Activated CD4-positive, CD25-positive, alpha-beta regulatory T cell treated with anti-CD3 and anti-CD28 coated beads, Interleukin-2, amount 50 U/mL, for 72 hours (primary cell): Measurements from ENCODE around the gene OARD1.

Experiments
- DNase-seq: peaks from one replicate; pipeline ENCODE4 v3.0.0; 2021

OARD1 gene

GRCh38 chr6:41047745-41048732 lies 24.1 kb downstream of the OARD1 start:
- DNase-seq: no peak

GRCh38 chr6:41047306-41047705 lies 24.9 kb downstream of the OARD1 start:
- no peak for DNase-seq

- no peak for DNase-seq
Measured at GRCh38 chr6:41046084-41046483, 26.1 kb downstream of the OARD1 start.

- DNase-seq: no peak
Measured at GRCh38 chr6:41045664-41046063, 26.5 kb downstream of the OARD1 start.

GRCh38 chr6:41043151-41043550 lies 29.0 kb downstream of the OARD1 start:
- DNase-seq: no peak

GRCh38 chr6:41042226-41043055 lies 29.7 kb downstream of the OARD1 start, which contains the start of gene TSPO2:
TSS of gene TSPO2 (plus strand) at chr6:41042467. CDS start at chr6:41042986, 519 bp downstream.
- no peak for DNase-seq

GRCh38 chr6:41040940-41041536 lies 31.1 kb downstream of the OARD1 start:
- no peak for DNase-seq

- DNase-seq: no peak
Measured at GRCh38 chr6:41040101-41040939, 31.8 kb downstream of the OARD1 start.

- DNase-seq: no peak
Measured at GRCh38 chr6:41039060-41039998, 32.8 kb downstream of the OARD1 start, which contains the start of gene UNC5CL. TSS of gene UNC5CL (minus strand) at chr6:41039221. CDS start at chr6:41035074, 4,147 bp downstream.

- no peak for DNase-seq
Measured at GRCh38 chr6:41038205-41038604, 34.0 kb downstream of the OARD1 start.

- no peak for DNase-seq
Measured at GRCh38 chr6:41037107-41037900, 34.9 kb downstream of the OARD1 start.

GRCh38 chr6:41036601-41037000 lies 35.6 kb downstream of the OARD1 start:
- DNase-seq: no peak

GRCh38 chr6:41036186-41036585 lies 36.0 kb downstream of the OARD1 start:
- DNase-seq: no peak

GRCh38 chr6:41033776-41034175 lies 38.4 kb downstream of the OARD1 start:
- DNase-seq: no peak

GRCh38 chr6:41032830-41033229 lies 39.3 kb downstream of the OARD1 start:
- no peak for DNase-seq

- DNase-seq: no peak
Measured at GRCh38 chr6:41028561-41029412, 43.4 kb downstream of the OARD1 start.

GRCh38 chr6:41027799-41028560 lies 44.2 kb downstream of the OARD1 start:
- peak; percentile 91 for DNase-seq

GRCh38 chr6:41027241-41027640 lies 44.9 kb downstream of the OARD1 start:
- no peak for DNase-seq
